K562 (cell line): ENCODE data around the gene IL23R.

Experiments
- CTCF ChIP-seq, 3 experiments: IDR thresholded peaks in 2 of 3; conservative IDR thresholded peaks in 1 of 3; 2 replicates each; pipeline ENCODE4 v1.5.1; 2011 to 2012; ENCODE audit warnings: low read length in 3 of 3, mild to moderate bottlenecking in 3 of 3, control low read depth in 2 of 3, improper control_type of control experiment in 1 of 3, inconsistent platforms in 1 of 3, low read depth in 1 of 3, mixed read lengths in 1 of 3, moderate library complexity in 1 of 3; ENCODE audit not compliant: insufficient read depth in 2 of 3
- FOXP1 ChIP-seq: sonication (generic); formaldehyde crosslinking; IDR thresholded peaks from 2 replicates; pipeline ENCODE4 v1.8.0; 2022; ENCODE audit warnings: mild to moderate bottlenecking, missing genetic modification reagents
- LEF1 ChIP-seq: fragments of 450-650 bp; IDR thresholded peaks from 2 replicates; pipeline ENCODE4 v1.6.1; 2016; ENCODE audit warnings: mild to moderate bottlenecking
- MCM7 ChIP-seq, 2 experiments: fragments of 450-650 bp; IDR thresholded peaks; 2 replicates each; pipeline ENCODE4 v1.6.1; 2016 to 2018
- POLR2A ChIP-seq: fragments of 450-650 bp; conservative IDR thresholded peaks from 2 replicates; pipeline ENCODE4 v1.6.1; 2016
- PRDM10 ChIP-seq: fragments of 450-650 bp; IDR thresholded peaks from 2 replicates; pipeline ENCODE4 v1.6.1; 2018; ENCODE audit not compliant: partially characterized antibody
- RBM22 ChIP-seq: fragments of 200-400 bp; formaldehyde crosslinking; IDR thresholded peaks from 2 replicates; pipeline ENCODE4 v1.6.1; 2018; ENCODE audit warnings: low read length, low read depth; ENCODE audit not compliant: poor library complexity, severe bottlenecking
- SREBF2 ChIP-seq: sonication (generic); formaldehyde crosslinking; IDR thresholded peaks from 2 replicates; pipeline ENCODE4 v1.4.0; 2020; ENCODE audit warnings: mild to moderate bottlenecking, missing genetic modification reagents
- YY1 ChIP-seq, 3 experiments: IDR thresholded peaks; 2 replicates each; pipeline ENCODE4 v1.6.1; 2011; ENCODE audit warnings: low read length in 2 of 3, mild to moderate bottlenecking in 2 of 3, moderate library complexity in 2 of 3, borderline replicate concordance in 1 of 3, control low read depth in 1 of 3, low read depth in 1 of 3; ENCODE audit not compliant: insufficient read depth in 3 of 3, insufficient replicate concordance in 2 of 3, control insufficient read depth in 1 of 3, insufficient read length in 1 of 3; ENCODE audit errors: extremely low read depth in 1 of 3
- ZNF3 ChIP-seq: fragments of 250-450 bp; sonication (Bioruptor Pico); IDR thresholded peaks from 2 replicates; pipeline ENCODE4 v1.5.0; 2021; ENCODE audit warnings: mild to moderate bottlenecking, moderate library complexity

GRCh38 chr1:67134695-67135094 is 31.6 kb upstream of the IL23R start, which contains the start of gene C1orf141:
- TF ChIP-seq LEF1 (no peak), ZNF3 (no peak), RBM22 (no peak), CTCF (IDR thresholded peaks at IDR 0.05 in 2 of 3, conservative IDR thresholded peaks at IDR 0.05 in 1 of 3; ENCODE audit: insufficient read depth in 2 of 3, low read depth in 1 of 3, low read length in 3 of 3) (no peak), YY1 (IDR thresholded peaks at IDR 0.05; ENCODE audit: borderline replicate concordance in 1 of 3, control insufficient read depth in 1 of 3, extremely low read depth in 1 of 3, insufficient read depth in 3 of 3, insufficient read length in 1 of 3, insufficient replicate concordance in 2 of 3, low read depth in 1 of 3, low read length in 2 of 3) (no peak), POLR2A (no peak), FOXP1 (no peak), PRDM10 (no peak), MCM7 (IDR thresholded peaks at IDR 0.05) (no peak), SREBF2 (CRISPR knock-in tag) (no peak)
